ENCODE measurements around the gene RORC.
"Not testable (repeated sequence)": the region's sequence is repeated elsewhere in the genome, so short reads cannot be mapped to it uniquely, and the experiment has no call there.

The RORC gene

GRCh38 chr1:151805066-151805820 lies 26.4 kb downstream of the RORC start, which contains the start of gene LINGO4:
TSS of gene LINGO4 (minus strand) at chr1:151805419. CDS start at chr1:151802704, 2,715 bp downstream.
- DNase-seq (ENCODE audit: low read depth in 2 of 2) = no peak

GRCh38 chr1:151803915-151804314 lies 27.7 kb downstream of the RORC start:
- DNase-seq (ENCODE audit: low read depth in 2 of 2) = no peak

- no peak for DNase-seq (ENCODE audit: low read depth in 2 of 2)
These were observed 28.4 kb downstream of the RORC start for GRCh38 chr1:151803164-151803563.

GRCh38 chr1:151802372-151802771 lies 29.2 kb downstream of the RORC start:
- DNase-seq (ENCODE audit: low read depth in 2 of 2) = no peak

GRCh38 chr1:151801846-151802245 lies 29.8 kb downstream of the RORC start:
- DNase-seq (ENCODE audit: low read depth in 2 of 2) = no peak

- no peak for DNase-seq (ENCODE audit: low read depth in 2 of 2)
These were observed 30.2 kb downstream of the RORC start for GRCh38 chr1:151801310-151801820.

GRCh38 chr1:151800830-151801229 lies 30.8 kb downstream of the RORC start:
- DNase-seq (ENCODE audit: low read depth in 2 of 2) = no peak

- no peak for DNase-seq (ENCODE audit: low read depth in 2 of 2)
These were observed 32.2 kb downstream of the RORC start for GRCh38 chr1:151799179-151800022.

- DNase-seq (ENCODE audit: low read depth in 2 of 2) = no peak
These were observed 33.0 kb downstream of the RORC start for GRCh38 chr1:151798571-151798970.

GRCh38 chr1:151790940-151791651 lies 40.5 kb downstream of the RORC start:
- DNase-seq (ENCODE audit: low read depth in 2 of 2) = no peak

GRCh38 chr1:151790071-151790939 lies 41.3 kb downstream of the RORC start, which contains the start of gene TDRKH:
TSS of gene TDRKH (minus strand) at chr1:151790500. CDS start at chr1:151783022, 7,478 bp downstream.
- peak; percentile 96 for DNase-seq (ENCODE audit: low read depth in 2 of 2)

GRCh38 chr1:151787689-151788088 lies 43.9 kb downstream of the RORC start:
- DNase-seq (ENCODE audit: low read depth in 2 of 2) = no peak

GRCh38 chr1:151783796-151784195 lies 47.8 kb downstream of the RORC start:
- no peak for DNase-seq (ENCODE audit: low read depth in 2 of 2)

GRCh38 chr1:151782741-151783140 lies 48.9 kb downstream of the RORC start:
- no peak for DNase-seq (ENCODE audit: low read depth in 2 of 2)

GRCh38 chr1:151782026-151782425 lies 49.6 kb downstream of the RORC start:
- not testable (repeated sequence) for DNase-seq (ENCODE audit: low read depth in 2 of 2)

GRCh38 chr1:151780736-151781135 lies 50.9 kb downstream of the RORC start:
- not testable (repeated sequence) for DNase-seq (ENCODE audit: low read depth in 2 of 2)

GRCh38 chr1:151779852-151780251 lies 51.8 kb downstream of the RORC start:
- DNase-seq (ENCODE audit: low read depth in 2 of 2) = no peak

GRCh38 chr1:151777317-151777716 lies 54.3 kb downstream of the RORC start:
- no peak for DNase-seq (ENCODE audit: low read depth in 2 of 2)

- DNase-seq (ENCODE audit: low read depth in 2 of 2) = no peak
These were observed 54.9 kb downstream of the RORC start for GRCh38 chr1:151776665-151777062.

GRCh38 chr1:151775894-151776664 lies 55.5 kb downstream of the RORC start:
- DNase-seq (ENCODE audit: low read depth in 2 of 2) = no peak
